ENCODE measurements around the gene RPL23. TPM values are rescaled to one million over a fixed set of nuclear protein-coding genes. Genes with fewer than 3 reads are reported as not detected.

The RPL23 gene
- total and polyA plus RNA-seq, 9 of the 15 experiments (the other 6 are each of a cell fraction or from before 2014, with no cell fraction given) = 1,745 to 3,667 (median 3,096) TPM

- H3K4me2 ChIP-seq (ENCODE audit: insufficient read depth, low read length) = peak overlapping the region; percentile 98
- ATAC-seq = no peak
- WGBS (ENCODE audit: insufficient coverage, low coverage, missing lambda C conversion rate) = 11% methylated on average over 5 of the region's 5 CpGs
- H2AFZ ChIP-seq (ENCODE audit: low read depth, low read length) = 0 out of 2 replicates have a peak overlapping the region, but pooled peaks have one; percentile 20
- peaks cover 43% of the 10 kb centered on the region for H4K20me1 ChIP-seq (replicated peaks; ENCODE audit: control insufficient read depth, insufficient read depth, low read length)
- POLR2A ChIA-PET = interaction anchor here (0.5 to 5.0 kb wide), 14 partner anchors 9 to 1108 kb away, joined by 3 to 70 read pairs (median 4); partner anchors contain the start of genes PSMD3, RPL19 and RPL23
- no TSS peak for BruUV-seq (replicated peaks)
- H3K9me1 ChIP-seq (ENCODE audit: control insufficient read depth, insufficient read depth, low read length) = peaks cover 17% of the 10 kb centered on the region
- in situ Hi-C loops (cut with MboI) (no loop called here), intact Hi-C loops (cut with micrococcal nuclease) (loop anchor here (5.0 kb wide), 2 partner anchors 55 to 110 kb away; partner anchors contain the start of gene LASP1NB)
- CTCF ChIA-PET (ENCODE audit: low intra/inter-chr PET ratio) = no interaction called here
- peak overlapping the region; percentile 92 for H3K27ac ChIP-seq (ENCODE audit: extremely low read depth, low read depth, low read length)
- FAIRE-seq = no peak
- peaks cover 34% of the 10 kb centered on the region; the same call in 2 of the 3 replicates for H3K36me3 ChIP-seq (ENCODE audit: control insufficient read depth, insufficient read depth, low read length)
- no peaks in the 10 kb centered on the region for H3K27me3 ChIP-seq (ENCODE audit: control insufficient read depth in 2 of 2, insufficient read depth in 2 of 2, low read length in 2 of 2)
- H3K4me1 ChIP-seq (replicated peaks in 1 of 2; ENCODE audit: control insufficient read depth in 2 of 2, insufficient read depth in 2 of 2, low read length in 2 of 2) = peaks cover 17 to 46% of the 10 kb centered on the region in 2 experiments
- H3K79me2 ChIP-seq (ENCODE audit: control insufficient read depth, insufficient read depth, low read length) = peaks cover 65% of the 10 kb centered on the region
- peak overlapping the region; percentile 97 for H3K4me3 ChIP-seq
- DNase-seq (ENCODE audit: extremely low read depth in 1 of 4, low spot score in 3 of 4) = no peak
- H3K9me3 ChIP-seq (replicated peaks; ENCODE audit: control insufficient read depth, insufficient read depth, low read depth, low read length) = no peaks in the 10 kb centered on the region
- H3K9ac ChIP-seq (ENCODE audit: insufficient read depth in 1 of 2, low read depth in 2 of 2, low read length in 2 of 2) = peak overlapping the region; percentile 80 to 91; a peak in 3 of 4 replicates
- TF ChIP-seq KLF1 (tag; IDR thresholded peaks at IDR 0.05) = no peak
- no peak for TF ChIP-seq GATA2 (CRISPR knock-in tag; IDR thresholded peaks at IDR 0.05)
- TF ChIP-seq ZNF395 (CRISPR knock-in tag; IDR thresholded peaks at IDR 0.05) = no peak
- TF ChIP-seq FIP1L1 (IDR thresholded peaks at IDR 0.05; ENCODE audit: low read depth, low read length, poor library complexity, severe bottlenecking) = no peak
- TF ChIP-seq SPI1 (IDR thresholded peaks at IDR 0.05; ENCODE audit: borderline replicate concordance, low read depth, low read length) = peak; percentile 11; the same call in 1 of the 2 replicates
- no peak for TF ChIP-seq ZBTB1 (CRISPR knock-in tag; IDR thresholded peaks at IDR 0.05; ENCODE audit: borderline replicate concordance, low read depth)
- TF ChIP-seq, protein P1, sequence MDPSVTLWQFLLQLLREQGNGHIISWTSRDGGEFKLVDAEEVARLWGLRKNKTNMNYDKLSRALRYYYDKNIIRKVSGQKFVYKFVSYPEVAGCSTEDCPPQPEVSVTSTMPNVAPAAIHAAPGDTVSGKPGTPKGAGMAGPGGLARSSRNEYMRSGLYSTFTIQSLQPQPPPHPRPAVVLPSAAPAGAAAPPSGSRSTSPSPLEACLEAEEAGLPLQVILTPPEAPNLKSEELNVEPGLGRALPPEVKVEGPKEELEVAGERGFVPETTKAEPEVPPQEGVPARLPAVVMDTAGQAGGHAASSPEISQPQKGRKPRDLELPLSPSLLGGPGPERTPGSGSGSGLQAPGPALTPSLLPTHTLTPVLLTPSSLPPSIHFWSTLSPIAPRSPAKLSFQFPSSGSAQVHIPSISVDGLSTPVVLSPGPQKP (CRISPR knock-in tag; IDR thresholded peaks at IDR 0.05) = no peak
- TF ChIP-seq L3MBTL2 (IDR thresholded peaks at IDR 0.05) = no peak
- no peak for TF ChIP-seq TCFL5 (CRISPR knock-in tag; conservative IDR thresholded peaks at IDR 0.05)
- peak; percentile 80 for TF ChIP-seq RBM25 (IDR thresholded peaks at IDR 0.05; ENCODE audit: low read depth, low read length, severe bottlenecking)
- TF ChIP-seq ETS1 (conservative IDR thresholded peaks at IDR 0.05; ENCODE audit: control insufficient read depth, low read depth, low read length) = no peak
- TF ChIP-seq ZNF41 (CRISPR knock-in tag; conservative IDR thresholded peaks at IDR 0.05) = no peak
- TF ChIP-seq KDM1A (IDR thresholded peaks at IDR 0.05) = peak; percentile 44 to 58; a peak in 3 of 4 replicates
- peak; percentile 50 for TF ChIP-seq CHD1 (IDR thresholded peaks at IDR 0.05; ENCODE audit: low read length)
- TF ChIP-seq, protein P2, sequence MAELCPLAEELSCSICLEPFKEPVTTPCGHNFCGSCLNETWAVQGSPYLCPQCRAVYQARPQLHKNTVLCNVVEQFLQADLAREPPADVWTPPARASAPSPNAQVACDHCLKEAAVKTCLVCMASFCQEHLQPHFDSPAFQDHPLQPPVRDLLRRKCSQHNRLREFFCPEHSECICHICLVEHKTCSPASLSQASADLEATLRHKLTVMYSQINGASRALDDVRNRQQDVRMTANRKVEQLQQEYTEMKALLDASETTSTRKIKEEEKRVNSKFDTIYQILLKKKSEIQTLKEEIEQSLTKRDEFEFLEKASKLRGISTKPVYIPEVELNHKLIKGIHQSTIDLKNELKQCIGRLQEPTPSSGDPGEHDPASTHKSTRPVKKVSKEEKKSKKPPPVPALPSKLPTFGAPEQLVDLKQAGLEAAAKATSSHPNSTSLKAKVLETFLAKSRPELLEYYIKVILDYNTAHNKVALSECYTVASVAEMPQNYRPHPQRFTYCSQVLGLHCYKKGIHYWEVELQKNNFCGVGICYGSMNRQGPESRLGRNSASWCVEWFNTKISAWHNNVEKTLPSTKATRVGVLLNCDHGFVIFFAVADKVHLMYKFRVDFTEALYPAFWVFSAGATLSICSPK (IDR thresholded peaks at IDR 0.05; ENCODE audit: borderline replicate concordance) = no peak
- TF ChIP-seq PML (IDR thresholded peaks at IDR 0.05; ENCODE audit: low read length) = no peak
- TF ChIP-seq BCOR (IDR thresholded peaks at IDR 0.05) = peak; percentile 52; the same call in 1 of the 2 replicates
- no peak for TF ChIP-seq SMARCA5 (IDR thresholded peaks at IDR 0.05)
Observed at GRCh38 chr17:38872027-38872511, 18.5 kb upstream of the RPL23 start.
